Adrenal gland (tissue), 12 donors: ENCODE results near the gene TRAPPC6A. TPM values are rescaled to one million over a fixed set of nuclear protein-coding genes. Genes with fewer than 3 reads are reported as not detected.

Experiments
- DNase-seq, 7 donors: peaks; one replicate each; pipeline ENCODE4 v3.0.0-alpha.2; 2019 to 2020
- H3K27ac ChIP-seq, 5 donors: fragments of 200-600 bp; sonication (generic) in 4 of 5; 1 replicate in 3 of 5; 2 replicates in 2 of 5; pipeline versions ENCODE4 v1.5.1 to v1.8.0; 2016 to 2020; ENCODE audit warnings: mild to moderate bottlenecking in 1 of 5
- H3K27me3 ChIP-seq: fragments of 200-600 bp; 2 replicates; pipeline ENCODE4 v1.8.0; 2021
- H3K36me3 ChIP-seq, 2 donors: fragments of 200-600 bp; replicated peaks in 1 of 2; 1 replicate in 1 of 2; 2 replicates in 1 of 2; pipeline versions ENCODE4 v1.5.1 to v1.8.0; 2018 to 2022
- H3K4me1 ChIP-seq, 2 donors: fragments of 200-600 bp; replicated peaks in 1 of 2; 1 replicate in 1 of 2; 2 replicates in 1 of 2; pipeline versions ENCODE4 v1.5.1 to v1.8.0; 2018 to 2021
- H3K4me3 ChIP-seq, 4 donors: fragments of 200-600 bp; sonication (generic) in 3 of 4; one replicate each; pipeline ENCODE4 v1.5.1; 2016 to 2018
- H3K9me3 ChIP-seq, 3 donors: fragments of 200-600 bp; sonication (generic) in 1 of 3; replicated peaks in 1 of 3; 1 replicate in 2 of 3; 2 replicates in 1 of 3; pipeline versions ENCODE4 v1.5.1 to v1.8.0; 2016 to 2021
- CTCF ChIP-seq, 6 experiments: fragments of 450-650 bp in 4 of 6; fragments of 200-600 bp in 2 of 6; sonication (generic) in 1 of 6; IDR thresholded peaks; 1 replicate in 5 of 6; 2 replicates in 1 of 6; pipeline versions ENCODE4 v1.5.1 to v1.8.0; 2016 to 2021; ENCODE audit warnings: antibody characterized with exemption in 6 of 6, mild to moderate bottlenecking in 2 of 6, moderate library complexity in 1 of 6
- POLR2A ChIP-seq, 2 donors: fragments of 450-650 bp; IDR thresholded peaks; one replicate each; pipeline ENCODE4 v1.6.1; 2017; ENCODE audit warnings: antibody characterized with exemption in 2 of 2, mild to moderate bottlenecking in 2 of 2, moderate library complexity in 1 of 2
- WGBS, 4 donors: extraction: QIAGEN DNeasy Blood & Tissue Kit in 2 of 4; methylation state at CpG; one replicate each; pipeline versions ENCODE4 v1.1.5 to v1.1.7; 2013 to 2017; 5-methylcytosine and 5-hydroxymethylcytosine counted together
- intact Hi-C, 2 donors: fragments of 100-400 bp; cut with DNase I; formaldehyde crosslinking; loops; one replicate each; pipeline versions ENCODE4 v1.14.1 to v1.15.0; 2022 to 2023
- polyA plus RNA-seq, 3 donors: library from polyadenylated mRNA; stranded (reverse); fragments of 200-250 nt in 2 of 3; fragments of 350-450 nt in 1 of 3; fragmentation: Illumina TruSeq in 1 of 3; extraction: RNeasy Lipid Tissue Mini Kit (QIAGEN cat#74804) in 1 of 3; gene quantifications; one replicate each; pipeline ENCODE4 v1.2.3, GENCODE V29; 2013 to 2014
- total RNA-seq, 9 donors: library from RNA; depleted of rRNA in 4 of 9; stranded (reverse); fragments of >200 nt in 4 of 9; fragments of 120-200 nt in 1 of 9; fragmentation: NEBNext Ultra II Directional in 1 of 9; extraction: Animal tissue kit (Norgen Biotek cat#: 25700) in 1 of 9; gene quantifications; one replicate each; pipeline versions ENCODE4 v1.1.0 to v1.2.4, GENCODE V29; 2013 to 2023
- donor health status: healthy with polysubstance abuse.
- donor health status: Bipolar disorder and iron deficiency.
- donor health status: DM: yes; HTN: yes; CAD: no.
- donor health status: DM: no; HTN: no; CAD: no.
- donor health status: DM: no; HTN: no; CAD: no.
- donor health status: DM: yes; HTN: yes; CAD: no.

TRAPPC6A gene
- total and polyA plus RNA-seq, 12 donors: 5.1 to 71.4 (median 35.5) TPM

GRCh38 chr19:45154064-45154827, 23.8 kb downstream of the TRAPPC6A start:
- peaks cover 4% of the 10 kb centered on the region for H3K27me3 ChIP-seq
- intact Hi-C loops: no loop called here
- H3K4me3 ChIP-seq: peak overlapping the region in 1 of 4 donors; percentile 27
- no peaks in the 10 kb centered on the region for H3K36me3 ChIP-seq
- H3K27ac ChIP-seq: peak overlapping the region in 4 of 5 donors; percentile 5 to 89 (median 55)
- H3K9me3 ChIP-seq: no peaks in the 10 kb centered on the region
- H3K4me1 ChIP-seq: peaks cover 17 to 29% of the 10 kb centered on the region in 2 donors
- TF ChIP-seq POLR2A (IDR thresholded peaks at IDR 0.05): peak in 1 of 2 donors; percentile 74
- TF ChIP-seq CTCF (IDR thresholded peaks at IDR 0.05): peak in 2 of 6 experiments; percentile 9 to 20
- peak; percentile 66 to 93 (median 89) for DNase-seq
- WGBS, 4 donors: 18 to 31% (median 27%) methylated on average over 16 to 19 of the region's 19 CpGs

GRCh38 chr19:45153339-45154063, 24.5 kb downstream of the TRAPPC6A start:
- TF ChIP-seq CTCF (IDR thresholded peaks at IDR 0.05): no peak
- no peak for TF ChIP-seq POLR2A (IDR thresholded peaks at IDR 0.05)
- no peaks in the 10 kb centered on the region for H3K9me3 ChIP-seq
- H3K4me3 ChIP-seq: peak overlapping the region in 1 of 4 donors; percentile 27
- peaks cover 17 to 29% of the 10 kb centered on the region in 2 donors for H3K4me1 ChIP-seq
- WGBS, 4 donors: 0 to 4% (median 2%) methylated on average over 12 to 69 of the region's 69 CpGs
- H3K36me3 ChIP-seq: no peaks in the 10 kb centered on the region
- H3K27me3 ChIP-seq: peaks cover under 1% of the 10 kb centered on the region
- peak; percentile 53 to 70 (median 67) for DNase-seq
- H3K27ac ChIP-seq: peak overlapping the region in 3 of 5 donors; percentile 58 to 89 (median 63)
- intact Hi-C loops: no loop called here

GRCh38 chr19:45152504-45153338, 25.3 kb downstream of the TRAPPC6A start:
- TF ChIP-seq POLR2A (IDR thresholded peaks at IDR 0.05): peak in 1 of 2 donors; percentile 10
- TF ChIP-seq CTCF (IDR thresholded peaks at IDR 0.05): no peak
- Histone ChIP-seq H3K36me3 (no peaks in the 10 kb centered on the region), H3K4me3 (peak overlapping the region in 1 of 4 donors; percentile 27), H3K27me3 (no peaks in the 10 kb centered on the region), H3K27ac (peak overlapping the region in 3 of 5 donors; percentile 58 to 89 (median 63)), H3K4me1 (peaks cover 17 to 29% of the 10 kb centered on the region in 2 donors), H3K9me3 (no peaks in the 10 kb centered on the region)
- DNase-seq: peak; percentile 62 to 85 (median 76)
- 3 to 10% (median 5%) methylated on average over 10 to 91 of the region's 91 CpGs for WGBS, 4 donors
- intact Hi-C loops: no loop called here
